ENCODE data around the gene GAL3ST1. TPM values are rescaled to one million over a fixed set of nuclear protein-coding genes. Genes with fewer than 3 reads are reported as not detected.

The GAL3ST1 gene
- total RNA-seq, 1 donor from 2014 or later = 23.7 TPM

DNA sequence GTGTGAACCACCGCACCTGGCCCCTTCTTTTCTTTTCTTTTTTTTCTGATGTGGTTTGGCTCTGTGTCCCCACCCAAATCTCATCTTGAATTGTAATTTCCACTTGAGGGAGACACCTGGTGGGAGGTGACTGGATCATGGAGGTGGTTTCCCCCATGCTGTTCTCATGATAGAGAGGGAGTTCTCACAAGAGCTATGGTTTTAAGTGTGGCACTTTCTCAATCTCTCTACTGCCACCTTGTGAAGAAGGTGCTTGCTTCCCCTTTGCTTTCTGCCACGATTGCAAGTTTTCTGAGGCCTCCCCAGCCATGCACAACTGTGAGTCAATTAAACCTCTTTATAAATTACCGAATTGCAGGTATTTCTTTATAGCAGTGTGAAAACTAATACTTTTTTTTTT is 27.6 kb upstream of the GAL3ST1 start:
- no peak for DNase-seq (ENCODE audit: low spot score, unreplicated experiment)
- H3K27ac Mint-ChIP-seq = peak overlapping the region; percentile 74
- no peak overlapping the region for H3K4me3 Mint-ChIP-seq (ENCODE audit: low read depth)
- peaks cover 13% of the 10 kb centered on the region for H3K4me1 Mint-ChIP-seq (ENCODE audit: low read depth)
- H3K36me3 Mint-ChIP-seq (ENCODE audit: insufficient read depth) = no peaks in the 10 kb centered on the region
- H3K27me3 Mint-ChIP-seq = no peaks in the 10 kb centered on the region
- H3K9me3 Mint-ChIP-seq (ENCODE audit: low read depth) = no peaks in the 10 kb centered on the region
- TF ChIP-seq, protein P1, sequence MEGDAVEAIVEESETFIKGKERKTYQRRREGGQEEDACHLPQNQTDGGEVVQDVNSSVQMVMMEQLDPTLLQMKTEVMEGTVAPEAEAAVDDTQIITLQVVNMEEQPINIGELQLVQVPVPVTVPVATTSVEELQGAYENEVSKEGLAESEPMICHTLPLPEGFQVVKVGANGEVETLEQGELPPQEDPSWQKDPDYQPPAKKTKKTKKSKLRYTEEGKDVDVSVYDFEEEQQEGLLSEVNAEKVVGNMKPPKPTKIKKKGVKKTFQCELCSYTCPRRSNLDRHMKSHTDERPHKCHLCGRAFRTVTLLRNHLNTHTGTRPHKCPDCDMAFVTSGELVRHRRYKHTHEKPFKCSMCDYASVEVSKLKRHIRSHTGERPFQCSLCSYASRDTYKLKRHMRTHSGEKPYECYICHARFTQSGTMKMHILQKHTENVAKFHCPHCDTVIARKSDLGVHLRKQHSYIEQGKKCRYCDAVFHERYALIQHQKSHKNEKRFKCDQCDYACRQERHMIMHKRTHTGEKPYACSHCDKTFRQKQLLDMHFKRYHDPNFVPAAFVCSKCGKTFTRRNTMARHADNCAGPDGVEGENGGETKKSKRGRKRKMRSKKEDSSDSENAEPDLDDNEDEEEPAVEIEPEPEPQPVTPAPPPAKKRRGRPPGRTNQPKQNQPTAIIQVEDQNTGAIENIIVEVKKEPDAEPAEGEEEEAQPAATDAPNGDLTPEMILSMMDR (IDR thresholded peaks at IDR 0.05; ENCODE audit: unreplicated experiment) = peak; percentile 37

DNA sequence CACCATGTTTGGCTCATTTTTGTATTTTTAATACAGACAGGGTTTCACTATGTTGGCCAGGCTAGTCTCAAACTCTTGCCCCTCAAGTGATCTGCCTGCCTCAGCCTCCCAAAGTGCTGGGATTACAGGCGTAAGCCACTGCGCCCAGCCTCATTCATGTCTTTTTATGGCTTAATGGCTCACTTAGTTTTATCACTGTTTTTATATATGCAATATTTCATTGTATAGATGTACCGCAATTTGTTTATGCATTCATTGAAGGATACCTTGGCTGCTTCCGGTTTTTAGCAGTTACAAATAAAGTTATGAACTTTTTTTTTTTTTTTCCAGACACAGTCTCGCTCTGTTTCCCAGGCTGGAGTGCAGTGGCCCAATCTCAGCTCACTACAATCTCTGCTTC is 27.0 kb upstream of the GAL3ST1 start:
- Mint-ChIP-seq H3K9me3 (ENCODE audit: low read depth) (no peaks in the 10 kb centered on the region), H3K36me3 (ENCODE audit: insufficient read depth) (no peaks in the 10 kb centered on the region), H3K4me3 (ENCODE audit: low read depth) (no peak overlapping the region), H3K27ac (no peak overlapping the region), H3K27me3 (no peaks in the 10 kb centered on the region), H3K4me1 (ENCODE audit: low read depth) (peaks cover 13% of the 10 kb centered on the region)
- TF ChIP-seq, protein P1 (IDR thresholded peaks at IDR 0.05; ENCODE audit: unreplicated experiment) = no peak
- DNase-seq (ENCODE audit: low spot score, unreplicated experiment) = no peak

DNA sequence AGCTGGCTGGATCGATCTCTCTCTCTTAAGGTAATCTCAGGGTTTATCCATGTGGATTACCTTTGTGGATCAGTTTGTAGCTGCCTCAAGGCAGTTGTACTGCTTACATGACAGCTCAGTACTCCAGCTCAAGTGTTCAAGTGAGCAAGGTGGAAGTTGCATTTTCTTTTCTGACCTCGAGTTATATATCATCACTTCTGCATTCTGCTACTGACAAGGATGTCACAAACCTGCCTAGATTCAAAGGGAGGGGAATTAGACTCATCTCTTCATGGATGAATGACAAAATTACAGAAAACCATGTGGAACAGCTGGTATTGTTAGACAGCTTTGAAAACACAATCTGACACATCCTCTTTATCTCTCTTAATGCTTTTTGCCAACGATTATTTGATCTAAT is 26.5 kb upstream of the GAL3ST1 start:
- Mint-ChIP-seq H3K36me3 (ENCODE audit: insufficient read depth) (no peaks in the 10 kb centered on the region), H3K9me3 (ENCODE audit: low read depth) (no peaks in the 10 kb centered on the region), H3K4me1 (ENCODE audit: low read depth) (peaks cover 8% of the 10 kb centered on the region), H3K27me3 (no peaks in the 10 kb centered on the region), H3K27ac (no peak overlapping the region), H3K4me3 (ENCODE audit: low read depth) (no peak overlapping the region)
- TF ChIP-seq, protein P1 (IDR thresholded peaks at IDR 0.05; ENCODE audit: unreplicated experiment) = no peak
- DNase-seq (ENCODE audit: low spot score, unreplicated experiment) = no peak

DNA sequence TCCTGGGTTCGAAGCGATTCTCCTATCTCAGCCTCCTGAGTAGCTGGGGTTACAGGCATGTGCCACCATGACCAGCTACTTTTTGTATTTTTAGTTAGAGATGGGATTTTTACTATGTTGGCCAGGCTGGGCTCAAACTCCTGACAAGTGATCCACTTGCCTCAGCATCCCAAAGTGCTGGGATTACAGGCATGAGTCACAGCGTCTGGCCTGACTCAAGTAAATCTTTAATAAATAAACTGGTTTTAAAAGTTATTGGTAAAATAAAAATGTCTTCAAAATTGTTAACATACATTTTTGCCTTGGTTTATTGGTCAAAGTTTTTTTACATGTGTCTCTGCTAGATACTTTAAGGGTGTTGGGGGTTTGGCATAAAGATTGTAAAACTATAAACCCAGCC is 24.5 kb upstream of the GAL3ST1 start:
- H3K27me3 Mint-ChIP-seq = peaks cover 3% of the 10 kb centered on the region
- TF ChIP-seq, protein P1 (IDR thresholded peaks at IDR 0.05; ENCODE audit: unreplicated experiment) = no peak
- H3K4me3 Mint-ChIP-seq (ENCODE audit: low read depth) = no peak overlapping the region
- no peak overlapping the region for H3K27ac Mint-ChIP-seq
- no peak for DNase-seq (ENCODE audit: low spot score, unreplicated experiment)
- no peaks in the 10 kb centered on the region for H3K9me3 Mint-ChIP-seq (ENCODE audit: low read depth)
- H3K36me3 Mint-ChIP-seq (ENCODE audit: insufficient read depth) = no peaks in the 10 kb centered on the region
- peaks cover 4% of the 10 kb centered on the region for H3K4me1 Mint-ChIP-seq (ENCODE audit: low read depth)

DNA sequence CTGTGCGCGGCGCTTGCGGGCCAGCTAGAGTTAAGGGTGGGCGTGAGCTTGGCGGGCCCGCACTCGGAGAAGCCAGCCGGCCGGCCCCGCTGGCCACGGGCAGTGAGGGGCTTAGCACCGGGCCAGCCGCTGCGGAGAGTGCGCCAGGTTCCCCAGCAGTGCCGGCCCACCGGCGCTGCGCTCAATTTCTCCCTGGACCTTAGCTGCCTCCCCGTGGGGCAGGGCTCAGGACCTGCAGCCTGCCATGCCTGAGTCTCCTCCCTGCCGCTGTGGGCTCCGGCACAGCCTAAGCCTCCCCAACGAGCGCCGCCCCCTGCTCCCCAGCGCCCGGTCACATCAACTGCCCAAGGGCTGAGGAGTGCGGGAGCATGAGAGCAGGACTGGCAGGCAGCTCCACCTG is 22.4 kb upstream of the GAL3ST1 start:
- Mint-ChIP-seq H3K4me1 (ENCODE audit: low read depth) (no peaks in the 10 kb centered on the region), H3K27ac (no peak overlapping the region), H3K27me3 (peaks cover 10% of the 10 kb centered on the region), H3K4me3 (ENCODE audit: low read depth) (no peak overlapping the region), H3K9me3 (ENCODE audit: low read depth) (no peaks in the 10 kb centered on the region), H3K36me3 (ENCODE audit: insufficient read depth) (no peaks in the 10 kb centered on the region)
- DNase-seq (ENCODE audit: low spot score, unreplicated experiment) = no peak
- TF ChIP-seq, protein P1 (IDR thresholded peaks at IDR 0.05; ENCODE audit: unreplicated experiment) = no peak
